GM18873 (cell line): ENCODE measurements around the gene XXYLT1.
"Not testable (repeated sequence)": the region's sequence is repeated elsewhere in the genome, so short reads cannot be mapped to it uniquely, and the experiment has no call there.

Experiments used
- ATAC-seq: cut with Tn5 transposase; IDR thresholded peaks from one replicate; pipeline ENCODE4 v1.9.1; 2021; ENCODE audit warnings: mild to moderate bottlenecking, moderate library complexity, moderate number of reproducible peaks; ENCODE audit not compliant: unreplicated experiment, low FRiP score

Gene XXYLT1

DNA sequence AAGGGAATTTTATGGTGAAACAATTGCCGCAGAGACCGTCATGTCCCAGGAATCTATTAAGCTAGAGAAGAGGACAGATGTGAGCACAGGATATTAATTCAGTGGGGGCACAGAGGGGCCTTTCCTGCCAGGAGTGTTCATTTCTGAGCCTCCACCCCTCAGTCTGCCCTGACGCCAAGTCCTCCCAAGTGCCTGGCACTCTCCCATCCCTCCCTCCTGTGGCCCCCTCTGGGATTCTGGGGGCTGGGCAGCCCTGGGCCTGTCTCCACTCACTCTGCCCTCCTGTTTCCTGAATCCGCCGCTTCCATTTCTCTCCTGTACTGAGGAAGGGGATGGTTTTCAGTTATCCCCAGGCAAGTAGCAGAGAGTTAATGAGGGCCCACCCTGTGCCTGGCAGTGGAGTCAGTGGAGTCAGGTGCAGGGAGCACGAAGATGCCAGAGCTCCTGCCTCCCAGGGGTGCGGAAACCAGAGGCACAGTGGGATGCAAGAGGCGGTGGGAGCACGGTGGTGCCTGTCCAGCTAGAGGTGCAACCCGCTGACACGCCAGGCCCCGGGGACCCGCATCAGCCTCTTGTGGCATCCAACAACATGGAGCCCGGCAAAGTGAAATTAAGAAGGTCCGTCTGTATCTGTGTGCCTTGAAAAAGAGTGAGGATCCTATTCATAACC is 212.5 kb downstream of the XXYLT1 start:
- ATAC-seq, result no peak

DNA sequence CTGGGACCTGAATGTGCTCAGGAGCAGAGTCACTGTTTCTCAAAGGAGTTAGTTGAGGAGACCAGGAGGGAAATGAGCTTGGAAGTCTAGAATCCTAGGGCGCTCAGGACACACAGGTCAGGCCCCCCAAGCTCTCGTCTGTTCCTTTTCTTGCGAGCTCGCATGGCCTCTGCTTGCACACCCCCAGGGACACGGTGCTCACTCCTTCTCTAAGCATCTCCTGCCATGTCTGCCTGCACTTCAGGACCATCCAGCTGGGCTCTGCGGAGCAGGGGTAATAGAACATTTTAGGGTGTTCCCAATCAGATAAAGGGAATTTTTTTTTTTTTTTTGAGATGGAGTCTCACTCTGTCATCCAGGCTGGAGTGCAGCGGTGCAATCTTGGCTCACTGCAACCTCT is 213.2 kb downstream of the XXYLT1 start:
- no peak for ATAC-seq

DNA sequence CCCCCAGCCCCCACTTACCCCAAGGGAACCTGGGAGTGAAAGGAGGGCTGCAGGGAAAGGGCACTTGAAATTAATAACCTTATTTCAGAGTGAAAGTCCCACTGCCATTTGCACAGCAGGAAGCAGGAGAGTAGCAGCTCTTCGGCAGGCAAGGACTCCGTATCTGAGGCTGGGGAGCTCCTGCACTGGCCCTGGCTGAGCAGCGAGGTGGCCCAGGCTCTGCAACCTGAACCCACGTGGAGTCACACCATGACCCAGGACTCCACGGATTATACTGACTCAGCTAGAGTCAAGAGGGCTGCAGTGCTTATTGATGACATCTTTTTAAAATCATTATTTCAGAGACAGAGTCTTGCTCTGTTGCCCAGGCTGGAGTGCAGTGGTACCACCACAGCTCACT is 214.5 kb downstream of the XXYLT1 start:
- no peak for ATAC-seq

DNA sequence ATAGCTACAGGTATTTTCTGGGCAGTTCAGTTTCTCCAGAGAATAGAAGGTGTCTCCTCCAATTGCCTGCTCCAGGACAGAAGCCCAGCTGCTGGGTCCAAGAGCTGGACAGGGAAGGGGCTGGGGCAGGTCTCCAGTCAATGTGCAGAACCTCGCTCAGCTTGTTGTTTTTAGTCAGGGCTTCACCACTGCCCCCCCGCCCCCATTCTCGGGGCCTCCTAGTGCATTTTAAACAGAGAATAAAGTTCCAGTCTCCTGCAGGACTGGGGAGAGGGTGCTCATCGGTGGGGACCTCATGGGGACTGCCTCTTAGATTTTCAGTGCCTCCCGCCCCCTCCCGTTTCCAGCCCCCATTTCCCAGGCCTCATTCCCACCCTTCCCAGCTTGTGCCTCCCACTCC is 216.6 kb downstream of the XXYLT1 start:
- no peak for ATAC-seq

GRCh38 chr3:195052939-195053338 is 218.0 kb downstream of the XXYLT1 start:
- ATAC-seq, result no peak

DNA sequence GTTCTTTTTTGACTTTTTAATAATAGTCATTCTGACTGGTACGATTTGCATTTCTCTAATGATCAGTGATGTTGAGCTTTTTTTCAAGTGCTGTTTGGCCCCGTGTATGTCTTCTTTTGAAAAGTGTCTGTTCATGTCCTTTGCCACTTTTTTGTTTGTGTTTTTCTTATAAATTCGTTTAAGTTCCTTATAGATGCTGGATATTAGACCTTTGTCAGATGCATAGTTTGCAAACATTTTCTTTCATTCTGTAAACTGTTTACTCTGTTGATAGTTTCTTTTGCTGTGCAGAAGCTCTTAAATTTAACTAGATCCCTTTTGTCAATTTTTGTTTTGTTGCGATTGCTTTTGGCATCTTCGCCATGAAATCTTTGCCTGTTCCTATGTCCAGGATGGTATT is 220.7 kb downstream of the XXYLT1 start:
- ATAC-seq, result not testable (repeated sequence)

DNA sequence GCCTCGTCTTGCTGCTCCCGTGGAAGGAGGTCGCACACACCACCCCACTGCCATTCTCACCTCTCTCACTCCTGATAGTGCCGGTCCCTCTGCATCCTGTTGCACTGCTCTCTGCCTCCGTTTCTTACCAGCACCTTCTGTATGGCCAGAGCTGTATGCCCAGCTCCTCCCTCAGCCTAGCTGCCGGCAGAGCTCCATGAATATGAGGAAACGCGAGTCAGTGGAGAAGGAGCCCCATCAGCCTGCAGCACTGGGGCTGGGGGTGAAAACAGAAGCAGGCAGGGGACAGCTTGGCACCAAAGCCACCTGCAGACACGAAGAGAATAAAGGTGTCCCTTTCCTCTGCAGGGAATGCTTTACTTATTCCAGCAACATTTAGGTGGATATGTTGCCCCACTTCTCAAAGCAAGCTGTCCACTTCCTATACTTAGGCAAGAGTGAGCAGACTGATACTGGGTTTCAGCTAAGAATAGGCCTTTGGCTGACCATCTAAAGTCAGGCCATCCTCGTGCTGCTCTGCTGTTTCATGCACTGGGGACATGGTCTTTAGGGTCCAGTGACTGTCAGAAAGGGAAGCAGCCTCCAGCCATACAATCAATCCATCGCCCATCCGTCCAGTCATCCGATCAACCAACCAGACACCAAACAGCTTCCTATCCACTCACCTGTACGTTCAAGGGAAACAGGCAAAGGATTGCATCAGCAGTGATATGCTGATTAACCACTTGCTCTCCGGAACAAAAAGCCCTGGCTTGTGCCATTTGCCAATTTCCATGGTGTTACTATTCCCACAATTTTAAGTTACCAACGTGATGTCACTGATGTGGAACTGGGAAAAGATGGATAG is 222.7 kb downstream of the XXYLT1 start:
- ATAC-seq, result no peak

GRCh38 chr3:195047536-195047935 is 223.4 kb downstream of the XXYLT1 start:
- ATAC-seq, result no peak

DNA sequence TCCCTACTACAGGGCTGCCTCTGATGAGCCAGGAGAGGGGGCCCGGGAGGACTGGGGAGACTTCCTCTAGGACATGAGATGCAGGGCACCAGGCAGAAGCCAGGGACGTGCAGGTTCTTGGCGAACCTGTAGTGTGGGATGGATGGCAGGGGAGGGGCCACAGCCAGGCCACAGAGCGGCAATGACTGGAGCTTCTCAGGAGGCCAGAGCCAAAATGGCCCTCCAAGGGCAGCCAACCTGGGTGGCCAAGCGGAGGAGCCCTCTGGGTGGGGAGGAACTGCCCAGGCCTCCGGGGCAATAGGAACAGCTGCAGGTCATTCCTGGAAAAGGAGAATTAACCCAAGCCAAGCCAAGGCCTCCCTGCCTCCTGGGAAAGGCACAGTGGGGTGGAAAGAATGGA is 224.5 kb downstream of the XXYLT1 start:
- no peak for ATAC-seq

- no peak for ATAC-seq
Measured at GRCh38 chr3:195045481-195046210, 225.3 kb downstream of the XXYLT1 start.

GRCh38 chr3:195044411-195044810 is 226.5 kb downstream of the XXYLT1 start:
- no peak for ATAC-seq

- ATAC-seq, result no peak
Measured at GRCh38 chr3:195043607-195044339, 227.2 kb downstream of the XXYLT1 start.

DNA sequence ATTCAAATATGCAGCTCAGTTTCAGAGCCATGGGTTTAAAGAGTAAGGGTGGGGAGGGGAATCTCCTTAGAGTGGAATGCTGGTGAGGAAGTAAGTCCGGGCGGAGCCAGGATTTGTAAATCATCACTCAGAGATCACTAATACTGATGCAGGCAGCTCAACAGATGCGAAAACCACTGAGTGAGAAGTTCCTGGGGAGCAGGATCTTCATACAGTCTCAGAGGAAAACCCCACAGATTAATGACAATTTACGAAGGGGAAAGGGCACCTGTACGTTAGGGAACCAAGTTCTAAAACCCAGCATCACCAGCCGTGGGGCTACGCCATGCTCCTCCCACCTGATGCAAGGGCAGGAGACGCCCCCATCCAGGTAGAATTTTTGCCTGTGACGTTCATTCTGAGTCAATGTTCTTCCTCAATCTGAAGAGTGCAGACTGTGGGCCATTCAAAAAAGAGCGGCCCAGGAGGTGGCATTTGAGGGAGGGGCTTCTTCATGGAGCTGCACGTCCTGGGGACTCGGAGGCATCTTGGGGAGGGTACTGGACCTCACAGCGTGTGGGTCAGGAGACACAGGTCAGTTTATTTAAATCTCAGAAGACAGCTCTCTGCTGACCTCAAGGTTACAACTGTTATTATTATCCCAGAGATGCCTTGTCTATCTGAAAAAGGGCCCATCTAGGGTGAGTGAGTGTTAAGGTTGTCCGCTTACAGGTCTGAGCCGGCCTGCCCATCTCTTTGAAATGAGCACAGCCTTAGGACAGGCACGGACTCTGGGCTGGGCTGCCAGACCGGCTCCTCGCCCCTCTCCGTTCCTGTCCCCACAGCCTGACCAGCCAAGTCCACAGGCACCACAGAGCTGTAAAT is 228.0 kb downstream of the XXYLT1 start:
- ATAC-seq, result no peak

GRCh38 chr3:195041871-195042742 is 228.9 kb downstream of the XXYLT1 start:
- no peak for ATAC-seq

DNA sequence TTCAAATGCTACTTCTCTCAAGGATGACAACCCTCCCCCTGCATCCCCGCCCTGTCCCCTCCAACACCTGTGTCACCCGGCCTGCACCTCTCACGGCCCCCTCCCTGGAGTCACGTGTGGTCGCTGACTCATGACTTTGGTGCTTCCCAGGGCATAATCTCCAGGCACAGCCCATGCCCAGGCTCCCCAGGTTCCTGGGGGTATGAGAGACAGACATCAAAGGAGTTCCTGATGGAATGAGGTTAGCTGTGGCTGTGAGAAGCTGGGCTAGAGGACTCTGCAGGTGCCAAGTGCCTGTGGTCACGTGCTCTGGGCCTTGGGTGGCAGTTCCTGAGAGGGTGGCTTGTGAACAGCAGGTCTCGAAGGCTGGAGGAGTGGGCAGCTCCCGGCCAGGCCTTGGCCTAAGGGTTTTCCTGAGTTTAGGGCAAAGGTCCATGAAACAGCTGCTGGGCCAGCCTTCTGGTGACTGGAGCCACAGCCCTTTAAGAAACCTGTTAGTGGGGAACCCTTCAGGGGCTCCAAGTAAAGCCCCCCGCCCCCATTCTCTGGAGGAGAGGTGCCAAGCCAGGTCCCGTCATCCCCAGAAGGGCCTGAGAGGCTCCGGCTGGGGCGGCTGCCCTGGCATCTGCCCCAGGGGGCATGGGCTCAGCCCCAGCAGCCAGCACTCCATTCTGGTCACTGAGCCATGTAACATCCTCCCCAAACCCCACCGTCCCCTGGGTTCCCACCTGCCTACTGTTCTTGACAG is 230.0 kb downstream of the XXYLT1 start:
- ATAC-seq, result no peak

DNA sequence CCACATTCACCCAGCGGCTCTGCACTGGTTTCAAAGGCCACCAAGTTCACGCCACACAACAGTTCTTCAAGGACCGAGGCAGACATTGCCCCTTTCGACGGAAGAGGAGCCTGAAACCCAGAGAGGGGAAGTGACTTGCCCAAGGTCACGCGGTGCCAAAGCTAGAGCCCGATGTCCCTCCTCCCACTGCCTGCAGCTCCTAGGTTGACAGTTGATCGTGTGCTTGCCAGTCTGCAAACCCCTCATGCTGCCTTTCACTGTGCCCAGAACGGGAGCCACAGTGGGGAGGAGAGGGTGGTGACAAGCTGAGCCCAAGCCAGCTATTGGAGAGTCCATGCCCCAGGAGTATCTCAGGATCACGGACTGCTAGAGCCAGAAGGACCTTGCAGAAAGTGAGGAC is 230.9 kb downstream of the XXYLT1 start:
- ATAC-seq, result no peak

DNA sequence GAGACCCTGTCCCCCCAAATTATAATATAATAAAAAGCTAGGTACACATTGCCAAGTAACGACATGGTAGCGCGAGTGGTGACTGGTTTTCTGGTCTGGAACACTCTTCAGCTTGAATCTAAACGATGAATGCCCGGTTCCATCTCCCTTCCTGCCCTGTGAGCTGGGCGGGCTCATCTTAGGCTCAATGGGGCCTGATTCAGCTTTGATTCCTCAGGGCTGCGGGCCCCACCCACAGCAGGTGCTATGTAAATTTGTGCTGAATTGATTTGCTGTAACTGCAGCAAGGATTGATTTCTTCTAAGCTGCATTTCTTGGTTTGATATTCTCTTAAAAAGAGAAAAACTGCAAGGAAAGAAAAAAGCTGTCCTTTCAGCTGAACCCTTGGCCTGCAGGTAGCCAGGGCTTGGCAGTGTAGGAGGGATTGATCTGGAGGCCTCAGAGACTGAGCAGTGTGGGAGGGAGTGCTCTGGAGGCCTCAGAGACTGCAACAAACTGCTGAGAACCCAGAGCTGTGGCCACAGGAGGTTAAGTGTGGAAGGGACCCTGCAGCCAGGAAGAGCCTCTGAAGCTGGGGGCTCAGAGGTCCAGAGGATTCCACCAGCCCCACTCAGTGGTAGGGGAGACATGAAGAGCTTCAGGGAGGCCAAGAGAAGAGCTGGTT is 231.6 kb downstream of the XXYLT1 start:
- no peak for ATAC-seq

DNA sequence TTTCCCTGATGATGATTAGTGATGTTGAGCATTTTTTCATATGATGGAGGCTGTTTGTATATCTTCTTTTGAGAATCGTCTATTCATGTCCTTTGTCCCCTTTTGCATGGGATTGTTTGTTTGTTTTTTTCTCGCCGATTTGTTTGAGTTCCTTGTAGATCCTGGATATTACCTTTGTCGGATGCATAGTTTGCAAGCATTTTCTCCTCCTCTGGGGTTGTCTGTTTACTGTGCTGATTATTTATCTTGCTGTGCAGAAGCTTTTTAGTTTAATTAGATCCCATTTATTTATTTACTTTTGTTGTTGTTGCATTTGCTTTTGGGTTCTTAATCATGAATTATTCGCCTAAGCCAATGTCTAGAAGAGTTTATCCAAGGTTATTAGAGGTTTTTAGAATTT is 232.8 kb downstream of the XXYLT1 start:
- no peak for ATAC-seq
